Testis (tissue), 2 donors: Measurements from ENCODE around the gene MARS1.

Experiments used
- CTCF ChIP-seq, 3 experiments: fragments of 450-650 bp in 2 of 3; fragments of 200-600 bp in 1 of 3; sonication (generic) in 1 of 3; IDR thresholded peaks; one replicate each; pipeline ENCODE4 v1.5.1; 2016 to 2019; ENCODE audit warnings: antibody characterized with exemption in 3 of 3, mild to moderate bottlenecking in 2 of 3, moderate library complexity in 1 of 3
- POLR2A ChIP-seq: fragments of 450-650 bp; IDR thresholded peaks from one replicate; pipeline ENCODE4 v1.6.1; 2017; ENCODE audit warnings: antibody characterized with exemption, mild to moderate bottlenecking, moderate library complexity

GRCh38 chr12:57547288-57548012 is 59.6 kb downstream of the MARS1 start:
- TF ChIP-seq CTCF (IDR thresholded peaks at IDR 0.05) = no peak
- no peak for TF ChIP-seq POLR2A
